RKO (cell line): ENCODE measurements around the gene PTPRD.

ENCODE experiments used
- DNase-seq: peaks from one replicate; pipeline ENCODE4 v3.0.0-alpha.2; 2016; ENCODE audit warnings: low spot score

Gene PTPRD

DNA sequence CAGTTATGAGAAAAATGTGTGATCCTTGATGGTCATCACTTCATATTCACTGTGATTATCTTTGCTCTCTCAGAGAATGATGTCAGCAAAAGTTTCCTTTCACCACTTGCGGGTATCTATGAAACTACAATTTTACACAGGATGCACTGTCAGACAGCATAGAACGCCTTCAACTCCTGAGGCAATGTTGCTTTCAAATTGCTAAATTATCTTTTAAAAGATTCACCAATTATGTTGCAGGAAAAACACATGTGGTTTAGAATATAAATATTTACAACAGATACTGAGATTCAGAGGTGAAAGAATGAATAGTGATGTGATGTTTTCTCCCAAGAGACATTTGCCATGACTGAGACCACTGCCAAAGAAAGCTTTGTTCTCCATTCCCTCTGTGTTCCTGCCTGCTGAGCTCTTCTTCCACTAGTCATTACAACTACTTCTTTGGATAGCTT lies 1933.4 kb downstream of the PTPRD start:
- DNase-seq: no peak

DNA sequence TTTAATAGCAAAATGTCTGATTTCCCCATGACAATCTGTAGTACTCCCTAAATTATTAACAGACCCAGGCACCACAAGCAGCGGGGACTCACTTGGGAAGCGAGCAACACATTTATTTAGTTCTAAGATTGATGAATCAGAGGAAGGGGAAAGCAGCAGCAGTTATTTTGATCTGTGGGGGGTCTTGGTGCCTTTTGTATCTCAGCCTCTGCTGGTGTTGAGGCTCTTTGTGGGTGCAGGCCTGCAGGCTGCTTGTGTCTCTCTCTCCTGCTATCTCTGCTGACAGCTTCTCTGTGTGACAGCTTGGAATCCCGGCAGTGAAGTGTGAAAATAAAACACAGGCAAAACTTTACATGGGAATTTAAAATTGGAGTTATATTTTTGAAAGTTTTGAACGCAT lies 1935.1 kb downstream of the PTPRD start:
- no peak for DNase-seq

DNA sequence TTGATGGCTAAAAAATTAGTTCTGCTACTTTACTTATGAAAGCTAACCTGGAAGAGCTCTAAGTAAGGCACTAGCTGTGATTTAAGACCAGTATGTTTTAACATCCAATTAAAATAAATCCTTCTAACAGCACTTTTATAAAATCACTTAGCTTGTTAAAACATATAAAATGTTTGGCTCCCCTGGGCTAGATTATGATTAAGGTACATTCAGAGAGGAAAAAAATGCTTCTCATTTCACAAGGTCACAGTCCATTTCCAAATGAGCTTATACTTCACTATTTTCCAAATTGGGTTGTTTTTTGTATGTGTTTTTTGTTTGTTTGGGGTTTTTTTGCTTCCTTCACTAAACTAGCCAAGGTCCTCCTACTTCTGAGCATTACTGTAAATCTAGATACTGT lies 1938.3 kb downstream of the PTPRD start:
- no peak for DNase-seq

DNA sequence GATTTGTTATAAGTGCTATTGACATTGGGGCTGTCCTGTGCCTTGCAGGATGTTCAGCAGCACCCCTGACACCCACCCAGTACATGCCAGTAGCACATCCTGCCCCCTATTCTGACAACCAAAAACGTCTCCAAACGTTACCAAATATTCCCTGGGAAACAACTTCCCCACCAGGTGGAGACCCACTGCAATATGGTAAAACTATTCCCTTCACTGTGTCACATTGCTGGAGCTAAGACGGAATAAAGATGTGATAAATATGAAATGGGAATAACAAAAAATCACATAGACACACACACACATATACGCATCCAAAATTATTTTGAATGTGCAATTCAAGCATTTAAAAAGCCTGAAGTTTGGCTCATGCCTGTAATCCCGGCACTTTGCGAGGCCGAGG lies 1939.0 kb downstream of the PTPRD start:
- DNase-seq: no peak

DNA sequence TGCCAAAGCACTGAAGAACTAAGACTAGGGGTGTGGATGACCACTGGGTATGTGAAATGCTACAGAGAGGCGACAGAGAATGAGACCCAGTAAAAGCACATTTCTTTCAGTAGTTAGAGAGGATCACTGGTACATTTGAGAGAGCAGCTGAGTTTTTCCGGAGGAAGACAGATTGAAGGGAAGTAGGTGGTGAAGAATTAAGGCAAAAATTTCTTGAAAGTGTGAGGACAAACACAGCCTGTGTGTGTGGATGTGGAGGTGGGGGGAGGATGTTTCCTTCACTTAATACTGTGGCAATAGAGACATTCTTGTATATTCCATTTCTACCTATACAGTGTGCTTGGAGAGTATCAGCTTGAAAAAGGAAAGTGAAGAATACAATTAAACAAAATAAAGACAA lies 1942.1 kb downstream of the PTPRD start:
- no peak for DNase-seq

DNA sequence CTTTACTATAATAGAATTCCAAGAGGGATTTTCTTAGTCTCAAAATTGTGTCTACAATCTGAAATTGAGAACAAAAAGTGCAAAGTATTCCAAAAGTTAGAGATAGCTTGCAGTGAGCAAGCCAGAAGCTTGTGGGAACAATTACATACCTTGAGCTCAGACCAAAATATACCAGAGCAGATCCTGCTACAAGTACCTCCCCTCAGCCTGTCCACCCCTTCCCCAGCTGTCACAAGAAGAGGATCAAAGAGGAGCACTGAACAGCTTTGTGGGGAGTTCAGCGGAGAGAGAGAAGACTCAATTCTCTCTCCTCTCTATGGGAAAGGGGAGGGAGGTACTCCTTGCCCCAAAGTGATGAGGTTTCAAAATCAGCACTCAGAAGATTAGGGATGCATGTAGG lies 1944.1 kb downstream of the PTPRD start:
- DNase-seq: no peak

DNA sequence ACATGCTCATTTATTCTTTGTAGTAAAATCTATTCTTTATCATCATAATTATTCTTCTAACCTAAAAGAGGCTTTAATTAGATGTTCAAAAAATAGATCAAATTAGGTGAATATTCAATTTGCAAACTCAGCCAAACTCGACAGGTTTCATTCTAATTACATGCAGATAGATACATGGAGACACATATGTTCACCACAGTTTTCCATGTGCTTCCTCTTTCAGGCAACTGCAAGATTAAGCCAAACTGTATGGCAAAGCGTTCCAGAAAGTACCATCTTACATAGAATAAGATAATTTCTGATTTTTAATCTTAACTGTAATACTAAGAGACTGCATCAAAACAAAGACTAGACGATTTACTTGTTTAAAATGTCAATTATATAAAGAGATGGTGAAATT lies 1944.6 kb downstream of the PTPRD start:
- DNase-seq: no peak

DNA sequence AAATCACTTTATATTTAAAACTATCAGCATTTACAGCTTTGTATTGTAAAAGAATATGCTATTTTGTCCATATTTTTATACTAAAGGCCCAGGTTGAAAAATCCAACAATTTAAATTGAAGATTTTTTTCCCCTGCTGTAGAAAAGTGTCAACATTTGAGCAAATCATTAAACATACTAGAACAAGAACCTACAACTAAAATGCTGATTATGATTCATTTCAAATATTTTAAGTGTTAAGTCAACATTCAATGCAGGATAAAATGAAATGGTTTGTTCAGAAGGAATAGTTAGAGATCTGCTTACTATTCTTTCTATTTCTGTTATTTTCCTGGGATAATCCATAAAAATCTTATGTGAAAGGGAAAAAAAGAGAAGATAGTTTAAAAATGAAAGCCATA lies 1946.7 kb downstream of the PTPRD start:
- DNase-seq: no peak

DNA sequence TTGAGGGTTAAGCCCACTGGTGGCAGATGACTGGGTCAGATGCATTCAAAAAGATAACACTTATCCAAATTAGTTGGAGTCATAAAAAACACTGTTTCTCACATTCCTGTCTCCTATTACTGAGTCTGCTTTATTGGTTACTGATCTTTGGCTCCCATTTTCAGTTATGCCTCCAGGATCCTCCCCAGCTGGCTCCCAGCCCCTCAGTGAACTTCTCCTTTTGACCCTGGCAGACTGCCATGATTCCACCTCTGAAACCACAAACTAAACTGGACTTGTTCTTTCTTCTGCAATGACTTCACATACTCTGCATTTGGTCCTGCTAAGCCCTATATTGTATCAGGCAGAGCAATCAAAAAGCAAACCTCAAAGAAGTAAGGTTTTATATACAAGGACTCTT lies 1952.4 kb downstream of the PTPRD start:
- DNase-seq: no peak

DNA sequence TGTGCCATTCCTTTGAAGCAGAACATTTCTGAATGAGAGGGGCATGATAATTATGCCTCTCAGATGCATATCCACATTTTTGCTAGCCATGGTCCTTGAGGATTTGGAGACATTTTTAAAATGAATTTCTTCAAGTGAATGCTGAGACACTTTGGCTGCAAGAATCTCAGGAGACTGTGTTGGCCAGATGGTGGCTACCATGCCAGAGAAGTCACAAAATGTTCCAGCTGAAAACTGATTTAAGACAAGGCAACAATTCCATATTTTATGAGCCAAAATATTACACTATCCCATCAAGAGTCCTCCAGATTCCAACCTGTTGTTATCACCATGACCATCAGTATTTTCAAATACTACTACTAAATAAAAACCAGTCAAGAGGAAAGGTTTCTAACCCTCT lies 1953.7 kb downstream of the PTPRD start:
- DNase-seq: no peak

DNA sequence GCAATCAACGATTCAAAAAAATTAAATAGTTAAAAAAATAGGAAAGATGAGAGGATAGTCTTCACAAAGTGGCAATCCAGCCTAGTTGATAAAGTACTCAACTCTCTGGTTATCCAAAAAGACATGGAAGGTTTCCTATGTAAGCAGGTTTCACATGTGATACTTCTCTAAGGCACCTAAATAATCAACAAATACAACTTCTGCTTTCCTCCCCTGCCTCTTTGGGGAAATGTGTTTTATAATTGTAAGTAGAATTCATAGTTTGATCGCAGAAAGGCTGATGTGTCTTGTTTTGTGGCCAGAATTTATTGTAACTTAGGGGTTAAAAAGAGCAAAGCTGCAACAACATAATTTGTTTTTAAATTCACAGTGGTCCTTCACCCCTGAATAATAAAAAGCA lies 1957.7 kb downstream of the PTPRD start:
- DNase-seq: no peak

DNA sequence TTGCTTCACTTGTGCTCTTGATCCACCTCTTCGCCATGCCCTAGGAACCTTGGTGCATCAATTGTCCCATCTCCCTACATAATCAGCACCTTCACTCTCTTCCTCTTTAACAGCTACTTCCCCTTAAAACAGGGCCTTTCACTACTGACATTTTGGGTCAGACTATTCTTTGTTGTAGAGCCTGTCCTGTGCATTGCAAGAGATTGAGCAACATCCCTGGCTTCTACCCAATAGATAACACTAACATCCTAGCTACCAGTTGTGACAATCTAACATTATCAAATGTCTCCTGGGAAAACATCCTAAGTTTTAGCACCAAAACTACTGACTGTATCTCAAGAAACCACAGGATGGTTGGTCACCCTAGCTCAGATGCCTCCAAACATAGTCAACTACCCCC lies 1958.9 kb downstream of the PTPRD start:
- no peak for DNase-seq

DNA sequence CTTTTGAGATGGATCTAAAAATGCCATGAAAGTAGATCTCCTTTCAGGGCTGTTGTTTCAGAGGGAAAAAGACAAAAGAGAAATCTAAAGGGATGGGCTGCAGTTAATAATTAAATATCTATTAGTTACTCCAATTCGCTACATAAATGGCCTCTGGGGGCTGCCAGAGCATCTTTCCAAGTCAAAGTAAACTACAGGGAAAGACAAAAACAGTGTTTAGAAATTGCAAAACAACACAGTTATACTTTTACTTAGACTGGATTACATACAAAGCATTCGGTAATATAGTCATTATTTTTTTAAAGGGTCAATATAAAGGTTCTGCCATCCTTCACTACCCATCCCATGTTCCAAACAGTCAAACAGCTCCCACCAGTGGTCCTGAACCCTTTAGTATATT lies 1959.7 kb downstream of the PTPRD start:
- DNase-seq: no peak

DNA sequence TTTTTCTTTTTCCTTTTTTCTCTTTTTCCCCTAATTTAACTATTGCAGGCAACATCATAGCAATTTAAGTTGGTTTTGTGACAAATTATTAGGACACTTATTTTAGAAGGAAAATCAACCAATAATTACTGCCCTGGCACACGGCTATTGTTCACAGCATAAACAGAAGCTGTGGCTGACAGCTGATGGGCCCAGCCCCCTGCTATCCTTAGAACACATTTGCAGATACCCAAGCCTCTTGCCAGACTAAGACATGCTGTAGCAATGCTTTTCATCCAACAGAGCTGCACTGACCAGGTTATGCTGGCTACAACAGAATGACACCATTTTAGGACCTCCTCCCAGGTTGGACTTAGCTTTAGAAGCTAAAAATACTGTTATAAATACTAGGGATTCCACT lies 1960.5 kb downstream of the PTPRD start:
- DNase-seq: no peak

DNA sequence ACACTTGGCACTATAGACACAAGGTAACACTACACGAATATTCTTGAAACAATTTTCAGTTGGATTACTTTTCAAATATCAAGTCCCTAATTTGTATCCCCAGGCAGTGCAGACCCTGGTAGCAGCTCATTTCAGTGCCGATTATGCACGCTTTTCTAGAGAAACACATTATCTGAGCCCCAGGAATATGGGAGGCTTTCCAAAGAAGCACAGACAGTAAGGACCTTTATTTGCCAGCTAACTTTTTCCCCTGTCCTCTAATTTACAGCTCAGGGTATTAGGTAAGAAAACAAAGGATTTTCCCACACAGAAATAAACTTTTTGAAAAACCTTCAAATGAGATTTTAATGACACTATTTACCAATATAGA lies 1961.0 kb downstream of the PTPRD start:
- DNase-seq: no peak

DNA sequence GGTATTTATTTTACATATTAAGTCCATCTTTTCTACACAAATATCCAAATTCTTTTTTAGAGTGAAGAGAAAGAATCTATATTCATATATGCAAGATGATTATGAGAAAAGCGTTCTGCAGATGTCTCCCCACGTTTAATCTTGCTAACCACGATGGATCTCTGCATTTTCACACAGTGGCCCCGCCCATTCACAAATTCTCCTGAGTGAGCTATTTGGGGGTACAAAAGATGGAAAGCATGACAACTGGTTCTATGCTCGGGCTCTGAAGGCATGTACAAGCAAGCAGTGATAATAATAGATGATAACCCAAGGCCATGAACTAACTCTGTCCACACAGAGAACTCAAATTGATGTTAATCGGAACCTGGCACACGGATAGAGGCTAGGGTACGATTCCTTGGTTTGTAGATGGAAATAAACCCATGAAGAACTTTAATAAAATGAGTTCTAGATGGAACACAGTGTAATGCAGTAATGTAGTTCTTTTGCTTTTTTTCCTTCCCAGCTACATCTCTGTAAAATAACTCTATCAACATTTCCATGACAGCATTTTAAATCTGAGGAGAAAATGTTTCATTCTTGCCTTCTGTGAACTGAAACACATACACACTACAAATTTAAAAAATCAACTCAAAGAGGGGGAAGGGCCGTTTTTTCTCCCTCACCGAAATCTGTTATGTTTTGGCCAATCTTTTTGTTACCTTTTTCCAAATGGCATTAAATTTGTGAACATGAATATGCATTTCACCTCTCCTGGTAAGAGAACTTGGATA lies 1961.5 kb downstream of the PTPRD start:
- DNase-seq: no peak

DNA sequence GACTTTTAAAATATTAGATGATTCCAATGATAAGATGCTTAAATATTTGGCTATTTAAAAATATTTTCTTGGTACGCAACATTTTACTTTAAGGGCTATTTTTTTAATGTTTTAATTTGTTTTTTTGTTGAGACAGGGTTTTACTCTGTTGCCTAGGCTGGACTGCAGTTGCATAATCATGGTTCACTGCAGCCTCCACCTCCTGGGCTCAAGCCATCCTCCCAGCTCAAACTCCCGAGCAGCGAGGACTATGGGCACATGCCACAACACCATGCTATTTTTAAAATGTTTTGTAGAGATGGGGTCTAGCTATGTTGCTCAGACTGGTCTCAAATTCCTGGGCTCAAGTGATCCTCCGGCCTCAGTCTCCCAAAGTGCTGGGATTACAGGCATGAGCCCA lies 1963.0 kb downstream of the PTPRD start:
- no peak for DNase-seq

DNA sequence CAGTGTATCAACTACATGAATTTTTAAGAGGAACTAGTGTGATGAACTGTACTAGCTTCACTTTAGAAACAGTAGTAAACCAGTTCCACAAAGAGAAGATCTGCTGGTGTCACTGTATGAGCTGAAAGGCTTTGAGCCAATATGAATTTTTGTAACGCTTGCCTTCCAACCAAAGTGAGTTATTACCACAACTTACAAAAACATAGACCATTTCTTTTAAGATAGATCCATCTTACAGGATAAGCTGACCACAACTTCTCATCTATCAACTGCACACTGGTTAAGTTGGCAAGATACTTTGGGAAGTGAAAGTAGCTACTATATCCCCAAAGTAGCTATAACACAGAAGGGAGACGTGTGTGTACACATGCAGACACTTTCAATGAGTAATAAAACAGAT lies 1963.6 kb downstream of the PTPRD start:
- no peak for DNase-seq

DNA sequence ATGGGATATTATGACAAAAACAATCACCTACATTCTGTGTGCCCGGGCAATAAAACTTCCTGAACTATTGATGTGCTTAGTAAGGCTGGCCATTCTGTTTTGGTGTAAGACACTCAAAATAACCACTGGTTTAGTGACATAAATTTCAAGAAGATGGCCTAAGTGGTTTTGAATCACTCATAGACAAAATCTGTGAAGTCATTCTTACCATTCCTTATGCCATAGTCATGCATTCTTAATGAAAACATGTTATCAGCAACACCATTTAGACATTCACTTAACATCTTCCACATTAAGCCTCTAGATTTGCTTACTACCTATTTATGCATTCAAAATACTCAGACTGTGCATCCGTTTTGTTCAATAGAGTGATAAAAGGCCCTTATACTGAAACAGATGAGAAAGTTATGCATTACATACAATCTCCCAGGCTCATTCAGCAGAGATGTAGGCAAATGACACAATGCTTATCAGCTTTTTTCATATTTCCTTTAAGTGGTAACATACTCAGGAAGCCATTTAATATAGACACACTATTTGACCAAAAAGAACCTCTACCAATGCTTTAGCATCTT lies 1964.4 kb downstream of the PTPRD start:
- DNase-seq: no peak

DNA sequence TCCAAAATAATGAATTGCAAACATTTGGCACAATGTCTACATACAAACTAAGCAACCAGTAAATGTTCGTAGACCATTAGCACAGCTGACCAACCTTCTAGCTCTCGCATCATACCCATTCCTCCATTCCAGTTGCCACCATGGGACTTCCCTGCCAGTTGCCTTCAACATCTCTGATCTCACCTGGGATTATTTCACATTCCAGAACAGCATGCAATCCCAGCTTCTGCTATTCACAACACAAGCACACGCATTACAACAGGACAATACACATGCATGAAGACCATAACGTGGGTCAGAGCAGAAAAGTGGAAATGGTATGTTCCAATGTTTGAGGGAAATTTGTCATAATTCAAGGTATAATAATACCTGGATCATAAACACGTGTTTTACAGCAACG lies 1965.0 kb downstream of the PTPRD start:
- DNase-seq: no peak

DNA sequence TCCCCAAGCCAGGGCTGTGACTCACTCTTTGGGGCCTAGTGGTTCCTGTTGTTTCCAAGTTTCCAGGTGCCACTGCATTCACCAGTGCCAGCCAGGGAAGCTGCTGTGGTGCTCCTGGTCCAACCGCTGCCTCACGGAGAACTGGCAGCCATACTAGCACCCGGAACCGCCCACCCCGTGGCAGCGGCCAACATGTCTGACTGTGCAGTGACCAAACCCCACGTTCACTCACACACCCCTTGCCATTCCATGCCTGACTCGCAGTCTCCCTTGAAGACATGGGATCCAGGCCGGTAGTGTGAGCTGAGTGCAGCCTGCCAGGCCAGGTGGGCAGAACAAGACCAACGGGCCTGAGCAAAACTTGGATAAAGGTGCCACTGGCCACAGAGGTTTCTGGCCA lies 1968.2 kb downstream of the PTPRD start:
- DNase-seq: no peak

DNA sequence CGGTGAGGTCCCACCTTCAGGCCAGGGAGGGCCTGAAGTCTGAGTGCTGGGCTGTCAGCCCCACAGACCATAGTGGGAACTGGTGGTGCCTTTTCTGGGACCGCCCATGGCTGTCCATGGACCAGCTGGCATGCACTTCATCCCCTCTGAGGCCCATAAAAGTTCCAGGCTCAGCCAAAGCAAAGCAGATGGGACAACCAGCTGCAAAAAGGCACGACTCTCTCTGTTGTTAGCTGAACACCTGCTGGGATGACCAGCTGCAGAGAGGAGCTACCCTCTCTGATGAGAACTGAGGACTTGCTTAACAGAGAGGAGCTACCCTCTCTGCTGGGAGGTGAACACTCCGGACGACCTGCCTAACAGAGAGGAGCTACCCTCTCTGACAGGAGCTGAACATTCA lies 1968.9 kb downstream of the PTPRD start:
- no peak for DNase-seq

DNA sequence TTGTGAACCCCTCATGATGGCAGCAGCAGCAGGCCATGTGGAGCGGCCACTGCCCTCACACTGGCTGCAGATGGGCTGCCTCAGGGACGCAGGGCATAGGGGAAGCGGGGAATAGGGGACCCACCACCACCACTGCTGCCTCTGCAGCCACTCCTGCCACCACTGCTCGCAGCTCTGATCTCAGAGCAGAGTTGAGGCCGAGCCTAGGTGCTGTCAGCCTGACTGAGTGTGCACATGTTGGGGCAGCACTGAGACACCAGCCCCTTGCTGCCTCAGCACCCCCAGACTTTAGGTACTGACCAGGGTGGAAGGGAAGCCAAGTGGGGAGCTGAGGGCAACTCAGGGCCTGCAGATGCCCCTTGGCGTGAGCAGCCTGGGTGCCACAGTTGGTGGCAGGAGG lies 1969.3 kb downstream of the PTPRD start:
- DNase-seq: no peak

DNA sequence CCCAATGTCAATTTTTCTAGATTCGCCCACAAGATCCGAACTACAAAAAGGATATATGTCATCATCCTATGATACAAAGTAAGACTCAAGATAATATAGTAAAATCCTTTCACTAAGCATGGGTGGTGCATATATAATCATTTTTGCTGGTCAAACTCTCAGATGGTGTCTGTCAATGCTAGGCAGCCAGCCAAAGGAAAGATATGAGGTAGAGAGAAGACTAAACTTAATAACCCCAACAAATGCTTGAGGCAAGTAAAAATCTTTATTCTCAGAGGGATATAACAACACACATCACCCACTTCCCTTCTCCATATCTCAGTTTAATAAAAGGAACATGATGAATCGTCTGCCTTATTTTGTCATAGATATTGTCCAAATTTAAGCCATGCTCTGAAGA lies 1972.0 kb downstream of the PTPRD start:
- no peak for DNase-seq
